Fibroblast of villous mesenchyme (primary cell): ENCODE measurements around the gene MED16. TPM values are rescaled to one million over a fixed set of nuclear protein-coding genes. Genes with fewer than 3 reads are reported as not detected.

Experiments used
- DNase-seq: peaks from one replicate; pipeline ENCODE4 v3.0.0-alpha.2; 2010; ENCODE audit warnings: low read depth
- H3K4me3 ChIP-seq: 2 replicates; pipeline ENCODE4 v1.5.1; 2011; ENCODE audit warnings: low read depth, mild to moderate bottlenecking, low read length
- total RNA-seq: library from RNA; depleted of rRNA; stranded (reverse); fragments of >200 nt; gene quantifications from 2 replicates; pipeline ENCODE4 v1.2.3, GENCODE V29; 2012
- TF ChIP-seq, protein P1 (sequence below): IDR thresholded peaks from 2 replicates; pipeline ENCODE4 v1.5.1; 2012; ENCODE audit warnings: low read depth, mild to moderate bottlenecking, low read length; ENCODE audit not compliant: insufficient read depth

MED16 gene
- total RNA-seq, 1 donor = 26.8 TPM

DNA sequence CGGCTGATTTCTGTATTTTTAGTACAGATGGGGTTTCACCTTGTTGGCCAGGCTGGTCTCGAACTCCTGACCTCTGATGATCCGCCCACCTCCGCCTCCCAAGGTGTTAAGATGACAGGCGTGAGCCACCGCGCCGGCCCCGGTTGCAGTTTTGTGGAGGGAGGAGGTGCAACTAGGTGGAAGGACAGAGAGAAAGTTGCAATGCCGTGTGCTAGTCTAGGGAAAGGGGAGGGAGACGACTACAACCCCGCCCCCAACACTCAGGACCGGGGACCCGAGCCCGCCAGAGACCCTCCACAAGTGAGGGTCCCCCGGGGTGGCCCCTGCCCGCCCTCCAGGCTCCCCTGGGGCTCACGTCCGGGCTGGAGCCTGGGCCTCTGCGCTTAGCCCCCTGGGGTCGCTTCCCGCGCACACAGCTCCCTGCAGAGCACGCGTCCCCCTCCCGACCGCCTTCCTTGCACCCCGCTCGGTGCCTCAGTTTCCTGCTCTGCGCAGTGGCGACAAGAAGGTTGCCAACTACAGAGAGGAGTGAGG is 31.6 kb upstream of the MED16 start:
- TF ChIP-seq, protein P1, sequence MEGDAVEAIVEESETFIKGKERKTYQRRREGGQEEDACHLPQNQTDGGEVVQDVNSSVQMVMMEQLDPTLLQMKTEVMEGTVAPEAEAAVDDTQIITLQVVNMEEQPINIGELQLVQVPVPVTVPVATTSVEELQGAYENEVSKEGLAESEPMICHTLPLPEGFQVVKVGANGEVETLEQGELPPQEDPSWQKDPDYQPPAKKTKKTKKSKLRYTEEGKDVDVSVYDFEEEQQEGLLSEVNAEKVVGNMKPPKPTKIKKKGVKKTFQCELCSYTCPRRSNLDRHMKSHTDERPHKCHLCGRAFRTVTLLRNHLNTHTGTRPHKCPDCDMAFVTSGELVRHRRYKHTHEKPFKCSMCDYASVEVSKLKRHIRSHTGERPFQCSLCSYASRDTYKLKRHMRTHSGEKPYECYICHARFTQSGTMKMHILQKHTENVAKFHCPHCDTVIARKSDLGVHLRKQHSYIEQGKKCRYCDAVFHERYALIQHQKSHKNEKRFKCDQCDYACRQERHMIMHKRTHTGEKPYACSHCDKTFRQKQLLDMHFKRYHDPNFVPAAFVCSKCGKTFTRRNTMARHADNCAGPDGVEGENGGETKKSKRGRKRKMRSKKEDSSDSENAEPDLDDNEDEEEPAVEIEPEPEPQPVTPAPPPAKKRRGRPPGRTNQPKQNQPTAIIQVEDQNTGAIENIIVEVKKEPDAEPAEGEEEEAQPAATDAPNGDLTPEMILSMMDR = no peak
- DNase-seq = no peak
- H3K4me3 ChIP-seq = peak overlapping the region; percentile 91

DNA sequence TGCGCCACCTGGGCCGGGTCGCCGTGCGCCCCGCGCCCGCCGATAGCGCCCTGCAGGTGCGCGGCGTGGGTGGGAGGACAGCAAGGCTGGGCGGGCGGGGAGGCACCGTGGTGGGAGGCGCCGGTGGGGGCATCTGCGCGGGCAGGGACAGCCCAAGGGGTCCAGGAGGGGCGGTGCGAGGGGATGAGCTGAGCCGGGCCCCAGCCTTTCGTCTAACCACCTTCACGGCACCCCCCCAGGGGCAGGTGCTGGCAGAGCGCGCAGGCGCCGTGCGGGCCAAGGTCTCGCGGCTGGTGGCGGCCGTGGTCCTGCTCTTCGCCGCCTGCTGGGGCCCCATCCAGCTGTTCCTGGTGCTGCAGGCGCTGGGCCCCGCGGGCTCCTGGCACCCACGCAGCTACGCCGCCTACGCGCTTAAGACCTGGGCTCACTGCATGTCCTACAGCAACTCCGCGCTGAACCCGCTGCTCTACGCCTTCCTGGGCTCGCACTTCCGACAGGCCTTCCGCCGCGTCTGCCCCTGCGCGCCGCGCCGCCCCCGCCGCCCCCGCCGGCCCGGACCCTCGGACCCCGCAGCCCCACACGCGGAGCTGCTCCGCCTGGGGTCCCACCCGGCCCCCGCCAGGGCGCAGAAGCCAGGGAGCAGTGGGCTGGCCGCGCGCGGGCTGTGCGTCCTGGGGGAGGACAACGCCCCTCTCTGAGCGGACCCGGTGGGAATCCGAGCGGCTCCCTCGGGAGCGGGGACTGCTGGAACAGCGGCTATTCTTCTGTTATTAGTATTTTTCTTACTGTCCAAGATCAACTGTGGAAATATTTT is 27.3 kb upstream of the MED16 start:
- no peak for DNase-seq
- H3K4me3 ChIP-seq = no peak overlapping the region
- TF ChIP-seq, protein P1 = no peak

DNA sequence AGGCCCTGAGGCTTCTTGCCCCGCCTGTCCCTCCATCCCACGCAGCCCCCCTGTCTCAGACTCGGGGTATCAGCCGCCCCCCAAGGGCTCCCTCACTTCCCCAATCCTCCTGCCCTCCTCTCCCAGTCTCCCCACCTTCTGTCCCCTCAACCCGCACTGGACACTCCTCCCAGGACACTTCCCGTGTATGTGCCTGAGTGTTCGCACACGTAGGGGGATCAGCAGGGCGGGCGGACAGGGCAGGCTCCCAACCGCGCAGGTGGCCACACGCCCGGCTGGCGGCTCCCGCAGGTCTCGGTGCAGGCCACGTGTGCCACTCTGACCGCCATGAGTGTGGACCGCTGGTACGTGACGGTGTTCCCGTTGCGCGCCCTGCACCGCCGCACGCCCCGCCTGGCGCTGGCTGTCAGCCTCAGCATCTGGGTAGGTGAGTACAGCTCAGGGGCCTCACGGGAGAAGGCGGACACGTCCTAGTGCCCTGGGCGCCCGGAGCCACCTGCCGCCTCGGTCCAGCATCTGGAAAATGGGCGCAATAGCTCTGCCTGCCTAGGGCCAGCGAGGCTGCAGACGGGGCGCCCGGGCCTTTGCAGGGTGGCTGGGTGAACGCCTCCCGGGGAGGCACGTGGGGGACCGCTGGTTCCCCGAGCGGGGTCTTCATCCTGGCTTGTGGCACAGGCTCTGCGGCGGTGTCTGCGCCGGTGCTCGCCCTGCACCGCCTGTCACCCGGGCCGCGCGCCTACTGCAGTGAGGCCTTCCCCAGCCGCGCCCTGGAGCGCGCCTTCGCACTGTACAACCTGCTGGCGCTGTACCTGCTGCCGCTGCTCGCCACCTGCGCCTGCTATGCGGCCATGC is 26.4 kb upstream of the MED16 start:
- DNase-seq = no peak
- TF ChIP-seq, protein P1 = no peak
- H3K4me3 ChIP-seq = no peak overlapping the region

DNA sequence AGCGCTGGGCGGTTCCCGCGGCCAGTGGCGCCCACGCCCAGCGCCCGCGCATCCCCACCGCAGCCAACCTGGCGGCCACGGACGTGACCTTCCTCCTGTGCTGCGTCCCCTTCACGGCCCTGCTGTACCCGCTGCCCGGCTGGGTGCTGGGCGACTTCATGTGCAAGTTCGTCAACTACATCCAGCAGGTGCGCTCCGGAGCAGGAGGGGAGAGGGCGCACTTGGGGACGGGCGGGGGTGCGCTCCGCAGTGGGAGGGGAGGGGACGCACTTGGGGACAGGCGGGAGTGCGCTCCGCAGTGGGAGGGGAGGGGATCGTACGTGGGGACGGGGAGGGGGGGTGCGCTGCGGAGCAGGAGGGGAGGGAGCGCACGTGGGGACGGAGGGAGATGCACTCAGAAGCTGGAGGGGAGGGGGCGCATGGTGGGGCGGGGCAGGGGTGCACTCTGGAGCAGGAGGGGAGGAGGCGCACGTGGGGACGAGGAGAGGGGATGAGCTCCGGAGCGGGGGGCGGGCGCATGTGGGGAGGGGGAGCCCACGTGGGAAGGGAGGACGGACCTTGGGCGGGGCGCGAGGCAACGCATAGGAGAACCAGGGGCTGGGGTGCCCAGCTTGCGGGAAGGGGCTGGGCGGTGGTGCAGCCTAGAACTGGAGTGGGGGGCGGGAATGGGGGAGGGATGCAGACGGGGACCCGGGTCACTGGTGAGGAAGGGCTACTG is 25.7 kb upstream of the MED16 start:
- TF ChIP-seq, protein P1 = no peak
- H3K4me3 ChIP-seq = no peak overlapping the region
- no peak for DNase-seq

DNA sequence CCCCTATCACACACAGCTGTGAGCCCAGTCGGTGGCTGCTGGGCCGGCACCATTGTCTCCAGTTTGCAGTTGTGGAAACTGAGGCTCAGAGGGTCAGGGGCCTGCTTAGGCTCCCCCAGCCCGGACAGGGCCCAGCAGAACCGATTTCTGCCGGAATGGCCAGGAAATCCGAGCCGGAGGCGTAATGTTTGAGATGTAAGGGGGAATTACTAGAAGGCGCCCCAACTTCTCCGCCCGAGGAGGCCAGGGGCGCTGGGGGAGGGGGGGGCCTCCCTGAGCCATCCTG is 25.1 kb upstream of the MED16 start:
- TF ChIP-seq, protein P1 = no peak
- no peak overlapping the region for H3K4me3 ChIP-seq
- DNase-seq = no peak

DNA sequence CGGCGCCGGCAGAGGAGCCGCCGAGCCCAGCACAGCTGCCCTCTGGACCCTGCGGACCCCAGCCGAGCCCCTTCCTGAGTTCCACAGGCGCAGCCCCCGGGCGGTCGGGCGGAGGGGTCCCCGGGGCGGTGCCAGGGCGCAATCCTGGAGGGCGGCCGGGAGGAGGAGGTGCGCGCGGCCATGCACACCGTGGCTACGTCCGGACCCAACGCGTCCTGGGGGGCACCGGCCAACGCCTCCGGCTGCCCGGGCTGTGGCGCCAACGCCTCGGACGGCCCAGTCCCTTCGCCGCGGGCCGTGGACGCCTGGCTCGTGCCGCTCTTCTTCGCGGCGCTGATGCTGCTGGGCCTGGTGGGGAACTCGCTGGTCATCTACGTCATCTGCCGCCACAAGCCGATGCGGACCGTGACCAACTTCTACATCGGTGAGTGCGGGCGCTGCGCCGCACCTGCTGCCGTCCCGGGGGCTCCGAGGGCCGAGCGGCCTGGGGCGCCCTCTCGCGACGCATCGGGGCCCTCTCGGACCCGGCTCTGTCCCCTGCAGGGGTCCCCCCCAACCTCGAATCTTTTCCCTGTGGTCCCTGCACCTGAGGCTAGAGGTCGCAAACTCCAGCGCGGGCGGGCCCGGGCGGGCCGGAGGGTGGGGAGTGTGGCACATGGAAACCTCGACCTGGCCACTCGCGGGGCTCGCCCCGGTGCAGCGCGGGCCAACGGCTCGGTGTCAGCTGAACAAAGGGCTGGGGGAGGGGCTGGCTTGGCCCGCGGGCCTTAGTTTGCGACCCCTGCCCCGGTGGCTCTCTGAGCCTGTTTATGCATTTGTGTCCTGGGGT is 24.6 kb upstream of the MED16 start, which contains the start of gene KISS1R:
Gene KISS1R (plus strand): TSS at position 11 of the 829 bp plus-strand sequence. CDS start 170 bp downstream, at position 181.
- H3K4me3 ChIP-seq = peak within 1 kb of the TSS; percentile 21
- no peak for DNase-seq
- TF ChIP-seq, protein P1 = peak; percentile 55
